Measurements from ENCODE around the gene PROB1.
"Not testable (repeated sequence)": the region's sequence is repeated elsewhere in the genome, so short reads cannot be mapped to it uniquely, and the experiment has no call there.

PROB1 gene

GRCh38 chr5:139413153-139413552 is 18.2 kb upstream of the PROB1 start:
- DNase-seq = no peak

GRCh38 chr5:139410993-139411828 is 16.3 kb upstream of the PROB1 start:
- DNase-seq = no peak

- DNase-seq = peak in 1 of 51 donors; percentile 18
These were observed 15.5 kb upstream of the PROB1 start for GRCh38 chr5:139410121-139410992.

GRCh38 chr5:139409116-139409515 is 14.2 kb upstream of the PROB1 start:
- DNase-seq = not testable (repeated sequence)

- no peak for DNase-seq
These were observed 13.3 kb upstream of the PROB1 start for GRCh38 chr5:139408191-139408590.

GRCh38 chr5:139407517-139407916 is 12.6 kb upstream of the PROB1 start:
- DNase-seq = no peak

GRCh38 chr5:139406963-139407362 is 12.1 kb upstream of the PROB1 start:
- no peak for DNase-seq

GRCh38 chr5:139404484-139404840 is 9.6 kb upstream of the PROB1 start:
- no peak for DNase-seq

- DNase-seq = peak; percentile 81 to 100 (median 96)
These were observed 9.0 kb upstream of the PROB1 start, which contains the start of gene SPATA24 for GRCh38 chr5:139403787-139404483. TSS of gene SPATA24 (minus strand) at chr5:139404089. CDS start at chr5:139404060, 29 bp downstream.

- no peak for DNase-seq
These were observed 8.5 kb upstream of the PROB1 start for GRCh38 chr5:139403418-139403786.

GRCh38 chr5:139402561-139403158 is 7.8 kb upstream of the PROB1 start:
- no peak for DNase-seq

- no peak for DNase-seq
These were observed 6.6 kb upstream of the PROB1 start for GRCh38 chr5:139401546-139401945.

GRCh38 chr5:139399501-139400121 is 4.7 kb upstream of the PROB1 start:
- no peak for DNase-seq

- no peak for DNase-seq
These were observed 3.0 kb upstream of the PROB1 start for GRCh38 chr5:139397921-139398320.

GRCh38 chr5:139396691-139397090 is 1.8 kb upstream of the PROB1 start:
- DNase-seq = no peak

GRCh38 chr5:139395844-139396640 is 1.1 kb upstream of the PROB1 start:
- DNase-seq = no peak

GRCh38 chr5:139394123-139394653 is 716 bp downstream of the PROB1 start:
- DNase-seq = peak in 12 of 51 donors; percentile 11 to 56 (median 26)

GRCh38 chr5:139393497-139394122 is 1.3 kb downstream of the PROB1 start:
- no peak for DNase-seq

Measured in hypothalamus (tissue), 51 donors.